NCI-H524 treated with DMSO at 0.1 percent for 48 hours (cell line): ENCODE measurements around the gene PIGN.
A peak's percentile ranks its signal among the peaks of the same experiment; 100 is the strongest.

Source experiments
- DNase-seq: peaks from one replicate; lab custom pipeline; 2025; lab: John Stamatoyannopoulos, UW

PIGN gene, protein sequence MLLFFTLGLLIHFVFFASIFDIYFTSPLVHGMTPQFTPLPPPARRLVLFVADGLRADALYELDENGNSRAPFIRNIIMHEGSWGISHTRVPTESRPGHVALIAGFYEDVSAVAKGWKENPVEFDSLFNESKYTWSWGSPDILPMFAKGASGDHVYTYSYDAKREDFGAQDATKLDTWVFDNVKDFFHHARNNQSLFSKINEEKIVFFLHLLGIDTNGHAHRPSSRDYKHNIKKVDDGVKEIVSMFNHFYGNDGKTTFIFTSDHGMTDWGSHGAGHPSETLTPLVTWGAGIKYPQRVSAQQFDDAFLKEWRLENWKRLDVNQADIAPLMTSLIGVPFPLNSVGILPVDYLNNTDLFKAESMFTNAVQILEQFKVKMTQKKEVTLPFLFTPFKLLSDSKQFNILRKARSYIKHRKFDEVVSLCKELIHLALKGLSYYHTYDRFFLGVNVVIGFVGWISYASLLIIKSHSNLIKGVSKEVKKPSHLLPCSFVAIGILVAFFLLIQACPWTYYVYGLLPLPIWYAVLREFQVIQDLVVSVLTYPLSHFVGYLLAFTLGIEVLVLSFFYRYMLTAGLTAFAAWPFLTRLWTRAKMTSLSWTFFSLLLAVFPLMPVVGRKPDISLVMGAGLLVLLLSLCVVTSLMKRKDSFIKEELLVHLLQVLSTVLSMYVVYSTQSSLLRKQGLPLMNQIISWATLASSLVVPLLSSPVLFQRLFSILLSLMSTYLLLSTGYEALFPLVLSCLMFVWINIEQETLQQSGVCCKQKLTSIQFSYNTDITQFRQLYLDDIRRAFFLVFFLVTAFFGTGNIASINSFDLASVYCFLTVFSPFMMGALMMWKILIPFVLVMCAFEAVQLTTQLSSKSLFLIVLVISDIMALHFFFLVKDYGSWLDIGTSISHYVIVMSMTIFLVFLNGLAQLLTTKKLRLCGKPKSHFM

GRCh38 chr18:62186774-62187542 is at the start of gene PIGN, which contains the start of gene RELCH:
PIGN (minus strand) TSS chr18:62187056; CDS start chr18:62161353, 25,703 bp downstream.
RELCH (plus strand) TSS chr18:62187255; CDS start chr18:62187506, 251 bp downstream.
- peak; percentile 89 for DNase-seq

GRCh38 chr18:62236252-62236651 is 49.4 kb upstream of the PIGN start:
- no peak for DNase-seq

GRCh38 chr18:62226047-62226446 is 39.2 kb upstream of the PIGN start:
- DNase-seq: no peak

DNA sequence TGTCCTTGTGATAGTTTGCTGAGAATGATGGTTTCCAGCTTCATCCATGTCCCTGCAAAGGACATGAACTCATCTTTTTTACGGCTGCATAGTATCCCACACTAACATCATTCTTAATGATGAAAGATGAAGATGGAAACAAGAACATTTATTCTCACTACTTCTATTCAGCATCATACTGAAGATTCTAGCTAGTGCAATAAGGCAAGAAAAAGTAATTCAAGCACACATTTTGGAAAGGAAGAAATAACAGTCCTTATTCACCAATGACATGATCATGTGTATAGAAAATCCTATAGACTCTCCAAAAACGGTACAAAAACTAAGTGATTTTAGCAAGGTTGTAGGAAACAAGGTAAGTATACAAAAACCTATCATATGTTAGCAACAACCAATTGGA is 37.4 kb upstream of the PIGN start:
- no peak for DNase-seq

GRCh38 chr18:62214790-62215189 is 27.9 kb upstream of the PIGN start:
- DNase-seq: no peak

- DNase-seq: no peak
Measured at GRCh38 chr18:62211325-62211828, 24.5 kb upstream of the PIGN start.

DNA sequence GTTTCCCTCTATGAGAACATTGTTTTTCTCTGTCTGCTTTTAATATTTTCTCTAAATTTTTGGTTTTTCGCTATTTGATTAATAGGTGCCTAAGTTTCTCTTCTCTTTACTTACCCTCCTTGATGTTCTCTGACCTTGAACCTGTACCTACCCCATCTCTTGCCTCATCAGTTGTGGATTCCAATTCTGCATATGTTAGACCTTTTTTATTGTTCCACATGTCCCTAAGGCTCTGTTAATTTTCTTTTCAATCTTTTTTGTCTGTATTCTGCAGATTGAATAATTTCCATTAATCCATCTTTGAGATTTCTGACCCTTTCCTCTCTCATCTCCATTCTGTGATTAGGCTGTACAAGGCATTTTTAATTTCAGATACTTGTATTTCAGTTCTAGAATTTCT is 23.3 kb upstream of the PIGN start:
- no peak for DNase-seq

DNA sequence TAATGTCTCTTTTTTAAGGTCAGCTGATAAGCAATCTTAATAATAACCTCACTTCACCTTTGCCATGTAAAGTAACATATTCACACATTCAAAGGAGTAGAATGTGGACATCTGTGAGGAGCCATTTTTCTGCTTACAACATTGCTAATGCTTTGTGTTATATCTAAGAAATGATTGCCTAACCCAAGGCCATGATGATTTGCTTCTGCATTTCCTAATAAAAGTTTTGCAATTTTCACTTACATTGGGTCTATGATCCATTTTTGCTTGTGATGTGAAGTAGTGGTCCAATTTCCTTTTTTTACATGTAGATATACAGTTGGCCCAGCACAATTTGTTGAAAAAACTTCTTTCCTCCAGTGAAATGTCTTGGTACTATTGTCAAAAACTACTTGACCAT is 22.2 kb upstream of the PIGN start:
- DNase-seq: no peak

DNA sequence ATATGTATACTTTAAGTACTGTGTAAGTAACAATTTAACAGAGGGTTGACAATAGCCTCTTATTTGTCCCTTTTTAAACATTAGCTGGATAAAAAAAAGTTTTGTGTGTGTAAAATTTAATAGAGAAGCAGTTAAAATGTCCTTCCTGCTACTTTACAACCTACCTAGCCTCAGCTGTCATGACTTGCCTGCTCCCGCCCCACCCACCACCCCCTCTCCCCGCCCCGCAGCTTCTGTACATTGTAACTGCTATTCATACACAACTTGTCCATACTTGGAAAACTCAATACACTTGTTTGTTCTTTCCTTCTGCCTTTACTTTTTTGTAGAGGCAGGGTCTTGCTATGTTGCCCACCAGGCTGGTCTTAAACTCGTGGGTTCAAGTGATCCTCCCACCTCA is 19.7 kb upstream of the PIGN start:
- DNase-seq: no peak

GRCh38 chr18:62205824-62206223 is 19.0 kb upstream of the PIGN start:
- no peak for DNase-seq

DNA sequence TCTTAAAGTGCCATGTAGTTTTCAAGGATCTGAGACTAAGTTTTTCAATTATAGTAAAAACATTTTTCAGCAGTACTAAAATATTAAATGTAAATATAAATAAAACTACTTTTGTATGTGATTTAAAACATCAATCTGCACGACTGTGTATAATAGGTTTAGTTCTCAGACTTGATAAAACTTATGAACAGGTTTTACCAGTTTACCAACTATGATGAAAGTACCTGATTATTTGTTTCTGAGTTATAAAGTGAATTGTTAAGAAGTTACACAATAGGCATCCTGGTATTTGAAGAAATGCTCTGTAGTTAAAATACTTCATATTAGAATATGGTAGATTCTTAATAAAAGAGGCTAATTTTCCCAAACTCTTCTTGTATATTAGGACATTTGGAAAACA is 15.0 kb upstream of the PIGN start:
- DNase-seq: no peak

DNA sequence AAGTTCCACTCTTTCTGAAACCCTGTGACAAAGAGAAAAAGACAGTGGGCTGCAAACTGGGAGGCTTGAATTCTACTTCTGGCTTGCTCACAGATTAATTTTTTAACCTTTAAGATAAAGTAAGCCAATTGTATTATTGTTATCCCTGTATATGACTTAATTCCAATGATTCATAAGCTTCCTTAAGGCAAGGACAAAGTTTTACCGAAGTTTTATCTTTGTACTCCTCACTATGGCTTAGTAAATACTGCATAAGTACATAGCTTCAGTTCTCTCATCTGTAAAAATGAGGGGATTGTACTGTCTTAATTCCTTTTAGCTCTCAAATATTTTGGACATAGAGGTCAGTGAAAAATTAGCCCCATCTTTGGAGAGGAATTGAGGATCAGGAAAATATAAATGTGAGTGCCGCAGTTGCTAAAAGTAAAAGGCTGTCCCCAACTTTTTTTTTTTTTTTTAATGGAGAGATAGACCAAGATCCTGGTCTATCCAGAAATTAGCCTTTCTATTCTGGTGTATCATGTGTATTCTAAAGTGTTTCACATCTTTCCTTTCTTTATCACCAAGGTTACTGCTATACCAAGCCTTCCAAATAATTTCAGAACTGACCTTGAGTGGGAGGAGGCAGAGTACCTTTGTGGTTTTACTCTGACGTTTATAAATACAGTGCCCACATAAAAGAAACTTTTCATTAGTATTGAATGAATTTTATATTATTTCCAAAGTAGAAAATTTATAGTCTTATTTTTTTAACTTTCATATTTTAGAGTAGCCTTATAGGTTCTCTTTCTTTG is 13.5 kb upstream of the PIGN start:
- no peak for DNase-seq

DNA sequence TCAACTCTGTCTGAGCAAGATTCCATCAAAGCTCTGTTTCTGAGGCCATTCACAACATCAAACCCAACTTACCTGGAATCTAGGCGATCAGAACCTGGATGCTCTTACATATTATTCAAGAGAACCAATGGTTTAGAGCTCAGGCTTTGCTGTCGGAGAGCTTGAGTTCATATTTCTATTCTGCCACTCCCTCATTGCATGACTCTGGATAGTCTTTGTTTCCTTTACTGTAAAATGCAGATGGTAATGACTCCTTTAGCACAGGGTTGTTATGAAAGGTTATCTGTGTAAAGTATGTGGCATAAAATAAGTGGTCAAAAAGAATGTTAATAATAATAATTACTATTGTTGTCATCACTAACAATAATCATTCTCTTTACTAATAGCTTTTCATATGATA is 12.8 kb upstream of the PIGN start:
- DNase-seq: no peak

GRCh38 chr18:62198259-62198658 is 11.4 kb upstream of the PIGN start:
- no peak for DNase-seq

DNA sequence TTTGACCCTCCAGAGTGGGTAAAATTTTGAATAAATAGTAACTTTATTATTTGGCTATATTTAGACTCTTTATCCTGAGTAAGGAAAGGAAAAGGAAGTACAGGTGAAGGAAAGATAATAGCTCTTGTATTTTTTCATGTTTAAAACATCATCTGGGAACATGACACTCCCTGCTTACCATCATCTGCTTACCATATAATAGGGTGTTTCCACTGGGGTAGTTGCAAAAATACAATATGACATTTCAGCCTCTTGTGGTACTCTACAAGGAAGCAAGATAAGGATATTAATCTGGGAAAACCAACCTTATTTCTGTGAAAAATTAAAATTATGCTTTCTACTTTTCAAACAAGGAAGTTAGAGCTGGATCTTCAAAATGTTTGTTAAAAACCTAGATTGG is 10.1 kb upstream of the PIGN start:
- no peak for DNase-seq

- no peak for DNase-seq
Measured at GRCh38 chr18:62196079-62196478, 9.2 kb upstream of the PIGN start.

- DNase-seq: no peak
Measured at GRCh38 chr18:62189208-62189607, 2.4 kb upstream of the PIGN start.

- DNase-seq: no peak
Measured at GRCh38 chr18:62187543-62188510, 971 bp upstream of the PIGN start.

GRCh38 chr18:62186499-62186773 is 420 bp downstream of the PIGN start:
- DNase-seq: peak; percentile 55

DNA sequence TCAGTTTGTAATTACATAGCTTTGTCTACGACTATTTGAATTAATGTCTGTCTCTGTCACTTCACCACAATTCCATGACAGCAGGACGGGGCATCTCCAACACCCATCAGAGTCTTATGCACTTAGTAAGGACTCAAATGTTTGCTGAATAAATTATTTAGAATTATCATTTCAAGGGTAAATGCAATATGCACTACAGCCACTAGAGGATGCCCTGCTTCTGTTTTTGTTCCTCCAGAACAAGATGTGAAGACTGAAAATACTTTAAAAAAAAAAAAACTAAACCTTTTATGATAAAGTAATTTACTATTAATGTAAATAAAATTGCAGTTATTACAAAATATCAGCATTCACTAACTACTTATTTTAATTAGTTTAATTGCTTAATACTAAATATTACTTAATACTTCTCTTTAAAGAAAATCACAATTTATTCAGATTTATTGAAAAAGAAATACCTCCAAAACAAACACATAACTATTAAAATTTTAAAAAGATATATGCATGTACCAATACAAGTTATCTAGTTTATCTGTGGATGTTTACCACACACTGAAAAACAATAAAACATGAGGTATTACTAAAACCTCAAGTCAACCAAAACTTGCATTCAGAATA is 3.2 kb downstream of the PIGN start:
- DNase-seq: no peak
